Osteocyte (in vitro differentiated cells): ENCODE data around the gene APOBEC4. TPM values are rescaled to one million over a fixed set of nuclear protein-coding genes. Genes with fewer than 3 reads are reported as not detected.

Experiments
- DNase-seq: peaks from one replicate; pipeline ENCODE4 v3.0.0; 2021; ENCODE audit warnings: mixed read lengths; ENCODE audit not compliant: unreplicated experiment; ENCODE audit errors: extremely low spot score
- H3K27ac Mint-ChIP-seq: one replicate; pipeline ENCODE4 v1.8.0; 2021; ENCODE audit warnings: mild to moderate bottlenecking, mixed read lengths; ENCODE audit not compliant: unreplicated experiment
- H3K27me3 Mint-ChIP-seq: one replicate; pipeline ENCODE4 v1.8.0; 2021; ENCODE audit warnings: mixed read lengths; ENCODE audit not compliant: unreplicated experiment
- H3K36me3 Mint-ChIP-seq: one replicate; pipeline ENCODE4 v1.8.0; 2021; ENCODE audit warnings: mixed read lengths; ENCODE audit not compliant: unreplicated experiment
- H3K4me1 Mint-ChIP-seq: one replicate; pipeline ENCODE4 v1.8.0; 2021; ENCODE audit warnings: mixed read lengths; ENCODE audit not compliant: unreplicated experiment
- H3K4me3 Mint-ChIP-seq: one replicate; pipeline ENCODE4 v1.8.0; 2021; ENCODE audit warnings: mild to moderate bottlenecking, moderate library complexity, mixed read lengths; ENCODE audit not compliant: unreplicated experiment
- H3K9me3 Mint-ChIP-seq: one replicate; pipeline ENCODE4 v1.8.0; 2021; ENCODE audit warnings: mixed read lengths; ENCODE audit not compliant: unreplicated experiment
- total RNA-seq: library from RNA; stranded (reverse); gene quantifications from 2 replicates; pipeline ENCODE4 v1.2.1, GENCODE V29; 2021
- TF ChIP-seq, protein P1 (sequence below): fragments of 200-600 bp; sonication (generic); IDR thresholded peaks from 2 replicates; pipeline ENCODE4 v1.5.0; 2021; ENCODE audit warnings: antibody characterized with exemption, mild to moderate bottlenecking, moderate library complexity

APOBEC4 gene
- total RNA-seq, 1 donor from 2014 or later: not detected

DNA sequence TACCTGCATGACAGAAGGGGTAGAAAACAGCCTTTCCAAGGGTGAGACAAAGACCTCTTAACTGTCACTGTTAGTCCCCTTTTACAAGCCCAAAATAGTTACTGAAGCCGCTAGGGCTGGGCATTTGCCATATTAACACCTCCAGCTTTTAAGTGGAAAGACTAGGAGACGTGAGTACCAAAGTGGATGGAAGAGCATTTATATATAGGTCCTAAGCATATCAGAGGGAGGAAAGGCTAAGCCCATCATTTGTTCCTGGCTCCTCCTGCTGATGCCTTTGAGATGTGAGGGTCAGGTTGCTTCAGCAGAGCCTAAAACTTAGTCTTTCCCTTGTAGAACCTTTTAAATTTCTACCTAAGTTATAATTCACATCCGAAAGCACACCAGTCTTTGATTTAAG lies 25.7 kb upstream of the APOBEC4 start:
- TF ChIP-seq, protein P1, sequence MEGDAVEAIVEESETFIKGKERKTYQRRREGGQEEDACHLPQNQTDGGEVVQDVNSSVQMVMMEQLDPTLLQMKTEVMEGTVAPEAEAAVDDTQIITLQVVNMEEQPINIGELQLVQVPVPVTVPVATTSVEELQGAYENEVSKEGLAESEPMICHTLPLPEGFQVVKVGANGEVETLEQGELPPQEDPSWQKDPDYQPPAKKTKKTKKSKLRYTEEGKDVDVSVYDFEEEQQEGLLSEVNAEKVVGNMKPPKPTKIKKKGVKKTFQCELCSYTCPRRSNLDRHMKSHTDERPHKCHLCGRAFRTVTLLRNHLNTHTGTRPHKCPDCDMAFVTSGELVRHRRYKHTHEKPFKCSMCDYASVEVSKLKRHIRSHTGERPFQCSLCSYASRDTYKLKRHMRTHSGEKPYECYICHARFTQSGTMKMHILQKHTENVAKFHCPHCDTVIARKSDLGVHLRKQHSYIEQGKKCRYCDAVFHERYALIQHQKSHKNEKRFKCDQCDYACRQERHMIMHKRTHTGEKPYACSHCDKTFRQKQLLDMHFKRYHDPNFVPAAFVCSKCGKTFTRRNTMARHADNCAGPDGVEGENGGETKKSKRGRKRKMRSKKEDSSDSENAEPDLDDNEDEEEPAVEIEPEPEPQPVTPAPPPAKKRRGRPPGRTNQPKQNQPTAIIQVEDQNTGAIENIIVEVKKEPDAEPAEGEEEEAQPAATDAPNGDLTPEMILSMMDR: no peak
- peaks cover 9% of the 10 kb centered on the region for H3K9me3 Mint-ChIP-seq
- no peak for DNase-seq
- H3K4me1 Mint-ChIP-seq: peaks cover 10% of the 10 kb centered on the region
- H3K36me3 Mint-ChIP-seq: peaks cover 4% of the 10 kb centered on the region
- H3K27me3 Mint-ChIP-seq: no peaks in the 10 kb centered on the region
- H3K27ac Mint-ChIP-seq: no peak overlapping the region
- H3K4me3 Mint-ChIP-seq: no peak overlapping the region

GRCh38 chr1:183676586-183677189 lies 23.6 kb upstream of the APOBEC4 start:
- peaks cover 5% of the 10 kb centered on the region for H3K36me3 Mint-ChIP-seq
- no peak overlapping the region for H3K27ac Mint-ChIP-seq
- TF ChIP-seq, protein P1: no peak
- no peak for DNase-seq
- H3K4me1 Mint-ChIP-seq: peaks cover 10% of the 10 kb centered on the region
- H3K27me3 Mint-ChIP-seq: no peaks in the 10 kb centered on the region
- peaks cover 4% of the 10 kb centered on the region for H3K9me3 Mint-ChIP-seq
- no peak overlapping the region for H3K4me3 Mint-ChIP-seq

GRCh38 chr1:183675883-183676585 lies 22.9 kb upstream of the APOBEC4 start:
- no peaks in the 10 kb centered on the region for H3K27me3 Mint-ChIP-seq
- H3K9me3 Mint-ChIP-seq: peaks cover 4% of the 10 kb centered on the region
- TF ChIP-seq, protein P1: no peak
- peaks cover 5% of the 10 kb centered on the region for H3K36me3 Mint-ChIP-seq
- H3K27ac Mint-ChIP-seq: no peak overlapping the region
- peaks cover 10% of the 10 kb centered on the region for H3K4me1 Mint-ChIP-seq
- DNase-seq: no peak
- no peak overlapping the region for H3K4me3 Mint-ChIP-seq

- no peak for DNase-seq
- TF ChIP-seq, protein P1: no peak
- H3K4me3 Mint-ChIP-seq: no peak overlapping the region
- peaks cover 5% of the 10 kb centered on the region for H3K36me3 Mint-ChIP-seq
- H3K27ac Mint-ChIP-seq: no peak overlapping the region
- peaks cover 10% of the 10 kb centered on the region for H3K4me1 Mint-ChIP-seq
- no peaks in the 10 kb centered on the region for H3K27me3 Mint-ChIP-seq
- peaks cover 9% of the 10 kb centered on the region for H3K9me3 Mint-ChIP-seq
Observed at GRCh38 chr1:183675381-183675780, 22.3 kb upstream of the APOBEC4 start.

DNA sequence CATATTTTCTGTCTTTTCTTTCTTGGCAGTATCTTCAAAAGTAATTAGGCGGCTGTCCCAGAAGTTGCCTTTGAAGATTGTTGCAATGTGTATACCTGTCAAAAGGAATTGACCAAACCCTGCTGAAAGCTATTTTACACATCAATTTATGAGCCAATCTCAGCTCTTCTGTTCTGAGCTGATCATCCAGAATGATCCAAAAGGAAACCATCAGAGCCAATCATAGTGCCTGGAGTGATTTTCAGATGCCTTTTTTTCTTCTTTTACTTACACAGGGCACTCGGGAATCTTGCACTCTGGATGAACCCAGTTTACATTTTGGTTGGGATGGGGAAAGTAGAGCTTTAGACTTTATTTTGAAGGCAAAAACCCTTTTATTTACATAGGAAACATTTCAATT lies 21.8 kb upstream of the APOBEC4 start:
- peaks cover 5% of the 10 kb centered on the region for H3K36me3 Mint-ChIP-seq
- H3K4me3 Mint-ChIP-seq: no peak overlapping the region
- no peak for DNase-seq
- H3K9me3 Mint-ChIP-seq: peaks cover 10% of the 10 kb centered on the region
- no peaks in the 10 kb centered on the region for H3K27me3 Mint-ChIP-seq
- TF ChIP-seq, protein P1: no peak
- no peak overlapping the region for H3K27ac Mint-ChIP-seq
- peaks cover 10% of the 10 kb centered on the region for H3K4me1 Mint-ChIP-seq
